ENCODE data around the gene RIOK3.

Gene RIOK3

GRCh38 chr18:23529604-23530003, 76.5 kb downstream of the RIOK3 start:
- FAIRE-seq: no peak
- no peak for DNase-seq (ENCODE audit: insufficient read length, low spot score)
- TF ChIP-seq, protein P1, sequence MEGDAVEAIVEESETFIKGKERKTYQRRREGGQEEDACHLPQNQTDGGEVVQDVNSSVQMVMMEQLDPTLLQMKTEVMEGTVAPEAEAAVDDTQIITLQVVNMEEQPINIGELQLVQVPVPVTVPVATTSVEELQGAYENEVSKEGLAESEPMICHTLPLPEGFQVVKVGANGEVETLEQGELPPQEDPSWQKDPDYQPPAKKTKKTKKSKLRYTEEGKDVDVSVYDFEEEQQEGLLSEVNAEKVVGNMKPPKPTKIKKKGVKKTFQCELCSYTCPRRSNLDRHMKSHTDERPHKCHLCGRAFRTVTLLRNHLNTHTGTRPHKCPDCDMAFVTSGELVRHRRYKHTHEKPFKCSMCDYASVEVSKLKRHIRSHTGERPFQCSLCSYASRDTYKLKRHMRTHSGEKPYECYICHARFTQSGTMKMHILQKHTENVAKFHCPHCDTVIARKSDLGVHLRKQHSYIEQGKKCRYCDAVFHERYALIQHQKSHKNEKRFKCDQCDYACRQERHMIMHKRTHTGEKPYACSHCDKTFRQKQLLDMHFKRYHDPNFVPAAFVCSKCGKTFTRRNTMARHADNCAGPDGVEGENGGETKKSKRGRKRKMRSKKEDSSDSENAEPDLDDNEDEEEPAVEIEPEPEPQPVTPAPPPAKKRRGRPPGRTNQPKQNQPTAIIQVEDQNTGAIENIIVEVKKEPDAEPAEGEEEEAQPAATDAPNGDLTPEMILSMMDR (IDR thresholded peaks at IDR 0.05; ENCODE audit: insufficient read depth, missing control alignments): no peak

DNA sequence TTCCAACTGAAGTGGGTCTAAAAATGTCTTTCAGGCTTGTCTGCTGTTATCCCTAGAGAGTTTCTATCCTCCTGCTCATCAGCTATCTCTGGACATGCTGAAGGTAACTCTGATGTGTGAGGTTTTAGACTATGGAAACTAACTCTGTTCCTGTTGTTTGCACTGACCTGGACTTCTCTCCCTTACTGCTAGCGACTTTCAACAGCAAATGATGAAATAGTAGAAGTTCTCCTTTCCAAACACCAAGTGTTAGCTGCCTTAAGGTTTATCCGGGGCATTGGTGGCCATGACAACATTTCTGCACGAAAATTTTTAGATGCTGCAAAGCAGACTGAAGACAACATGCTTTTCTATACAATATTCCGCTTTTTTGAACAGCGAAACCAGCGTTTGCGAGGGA, 77.1 kb downstream of the RIOK3 start:
- DNase-seq (ENCODE audit: insufficient read length, low spot score): no peak
- FAIRE-seq: no peak

DNA sequence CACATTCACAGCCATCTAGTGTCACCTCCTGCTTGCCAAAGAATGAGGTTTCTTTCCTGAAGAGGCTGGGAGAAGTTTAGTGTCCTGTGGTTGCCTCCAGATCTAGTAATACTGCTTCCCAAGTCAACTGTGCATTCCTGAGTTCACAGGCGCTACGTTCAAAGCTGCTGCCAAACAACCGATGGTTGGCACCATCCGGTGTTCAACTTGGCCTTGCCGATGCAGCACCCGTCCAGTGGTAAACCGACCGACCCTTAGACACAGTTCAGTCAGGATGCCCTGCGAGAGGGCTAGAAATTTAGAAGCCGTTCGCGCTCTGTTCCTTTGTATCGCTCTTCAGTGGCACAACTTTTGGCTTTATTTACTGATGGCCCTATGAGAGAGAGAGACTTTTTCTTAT, 78.8 kb downstream of the RIOK3 start:
- FAIRE-seq: no peak
- no peak for DNase-seq (ENCODE audit: insufficient read length, low spot score)
- TF ChIP-seq, protein P1 (IDR thresholded peaks at IDR 0.05; ENCODE audit: insufficient read depth, missing control alignments): no peak

More for the DNA sequence above, 77.1 kb downstream of the RIOK3 start:
- TF ChIP-seq, protein P1 (IDR thresholded peaks at IDR 0.05; ENCODE audit: insufficient read depth, missing control alignments): no peak

Measured in D721Med (cell line).